ENCODE results near the gene HPN.

DNA sequence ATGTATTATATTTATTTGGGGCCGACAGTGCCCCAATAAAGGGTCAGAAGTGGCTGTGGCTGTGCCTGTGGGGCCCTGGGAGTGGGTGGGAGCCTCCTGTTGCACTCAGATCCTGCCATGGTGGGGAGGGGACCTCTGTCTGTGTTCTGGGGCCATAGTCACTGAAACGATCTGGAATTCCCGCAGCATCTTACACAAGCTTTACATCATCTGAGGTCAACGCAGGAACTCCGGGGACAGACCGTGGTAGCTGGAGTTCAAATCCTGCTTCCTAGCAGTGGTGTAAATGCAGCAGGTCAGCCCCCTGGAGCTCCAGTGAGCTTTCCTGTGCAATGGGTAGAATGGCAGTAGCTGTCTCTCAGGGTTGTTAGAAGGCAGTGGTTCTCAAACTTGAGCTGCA is 15.1 kb upstream of the HPN start:
- TF ChIP-seq, protein P1, sequence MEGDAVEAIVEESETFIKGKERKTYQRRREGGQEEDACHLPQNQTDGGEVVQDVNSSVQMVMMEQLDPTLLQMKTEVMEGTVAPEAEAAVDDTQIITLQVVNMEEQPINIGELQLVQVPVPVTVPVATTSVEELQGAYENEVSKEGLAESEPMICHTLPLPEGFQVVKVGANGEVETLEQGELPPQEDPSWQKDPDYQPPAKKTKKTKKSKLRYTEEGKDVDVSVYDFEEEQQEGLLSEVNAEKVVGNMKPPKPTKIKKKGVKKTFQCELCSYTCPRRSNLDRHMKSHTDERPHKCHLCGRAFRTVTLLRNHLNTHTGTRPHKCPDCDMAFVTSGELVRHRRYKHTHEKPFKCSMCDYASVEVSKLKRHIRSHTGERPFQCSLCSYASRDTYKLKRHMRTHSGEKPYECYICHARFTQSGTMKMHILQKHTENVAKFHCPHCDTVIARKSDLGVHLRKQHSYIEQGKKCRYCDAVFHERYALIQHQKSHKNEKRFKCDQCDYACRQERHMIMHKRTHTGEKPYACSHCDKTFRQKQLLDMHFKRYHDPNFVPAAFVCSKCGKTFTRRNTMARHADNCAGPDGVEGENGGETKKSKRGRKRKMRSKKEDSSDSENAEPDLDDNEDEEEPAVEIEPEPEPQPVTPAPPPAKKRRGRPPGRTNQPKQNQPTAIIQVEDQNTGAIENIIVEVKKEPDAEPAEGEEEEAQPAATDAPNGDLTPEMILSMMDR (IDR thresholded peaks at IDR 0.05 in 8 of 11, conservative IDR thresholded peaks at IDR 0.05 in 3 of 11), result no peak
- TF ChIP-seq POLR2A (IDR thresholded peaks at IDR 0.05) (no peak), POLR2AphosphoS5 (IDR thresholded peaks at IDR 0.05) (no peak)
